ENCODE measurements around the gene NUP155. TPM values are rescaled to one million over a fixed set of nuclear protein-coding genes. Genes with fewer than 3 reads are reported as not detected.

The NUP155 gene
- total RNA-seq (2014; rRNA removed; shearing (Covaris generic)) (84.9 and 94.6 TPM in 2 replicates), polyA plus RNA-seq (2016; fragmentation: Nextera tagmentation; extraction: Ambion mirVana) (24.2 and 24.3 TPM in 2 replicates)
- long read RNA-seq, full-length matches to known transcripts, result 1 of 8 reads
- long read RNA-seq, partial matches to known transcripts, result 5 of 8 reads
- long read RNA-seq, other reads (novel, unspliced or antisense), result 2 of 8 reads

- Histone ChIP-seq H3K27me3 (ENCODE audit: insufficient read depth) (no peaks in the 10 kb centered on the region), H3F3A (replicated peaks; ENCODE audit: low read depth) (no peaks in the 10 kb centered on the region), H3K4me1 (ENCODE audit: insufficient read depth) (peaks cover 10% of the 10 kb centered on the region), H3K4me3 (peak within 1 kb of the TSS; percentile 98), H3K36me3 (ENCODE audit: insufficient read depth) (no peaks in the 10 kb centered on the region), H3K27ac (ENCODE audit: low read depth) (peak within 1 kb of the TSS; percentile 84), H2AFZ (peak within 1 kb of the TSS; percentile 86), H3K4me2 (peak within 1 kb of the TSS; percentile 95), H4K20me1 (replicated peaks; ENCODE audit: insufficient read depth) (peaks cover 17% of the 10 kb centered on the region; the same call in 1 of the 2 replicates), H3K79me2 (replicated peaks; ENCODE audit: insufficient read depth) (peaks cover 47% of the 10 kb centered on the region), H3K9me2 (ENCODE audit: insufficient read depth) (no peaks in the 10 kb centered on the region)
- Mint-ChIP-seq H3K4me3 (peak within 1 kb of the TSS; percentile 99), H3K4me1 (peaks cover 14% of the 10 kb centered on the region), H3K9me3 (no peaks in the 10 kb centered on the region; the same call in 2 of the 3 replicates), H3K27me3 (ENCODE audit: insufficient read depth, low read depth, poor library complexity) (peaks cover 6% of the 10 kb centered on the region), H3K36me3 (ENCODE audit: low read depth) (peaks cover 9% of the 10 kb centered on the region; the same call in 2 of the 3 replicates), H3K27ac (peak within 1 kb of the TSS; percentile 99)
- DNase-seq (ENCODE audit: low spot score) (peak; percentile 99), ATAC-seq (peak; percentile 96)
- TF ChIP-seq ZNF114 (CRISPR knock-in tag; IDR thresholded peaks at IDR 0.05) (no peak), ZNF462 (CRISPR knock-in tag; IDR thresholded peaks at IDR 0.05) (no peak), CTCF (conservative IDR thresholded peaks at IDR 0.05; ENCODE audit: low read depth in 2 of 2) (no peak), JUNB (IDR thresholded peaks at IDR 0.05; ENCODE audit: unreplicated experiment) (no peak), EZH2phosphoT487 (IDR thresholded peaks at IDR 0.05; ENCODE audit: unreplicated experiment) (no peak), POLR2AphosphoS5 (IDR thresholded peaks at IDR 0.05; ENCODE audit: low read depth) (peak; percentile 72), EZH2 (IDR thresholded peaks at IDR 0.05; ENCODE audit: low read depth, unreplicated experiment) (no peak), REST (IDR thresholded peaks at IDR 0.05; ENCODE audit: unreplicated experiment) (no peak), ETS1 (IDR thresholded peaks at IDR 0.05) (peak; percentile 91), NANOG (IDR thresholded peaks at IDR 0.05; ENCODE audit: borderline replicate concordance) (no peak), ZNF331 (CRISPR knock-in tag; IDR thresholded peaks at IDR 0.05; ENCODE audit: low read depth) (no peak), CREB1 (CRISPR knock-in tag; IDR thresholded peaks at IDR 0.05; ENCODE audit: low read depth) (peak; percentile 97), STAT1 (IDR thresholded peaks at IDR 0.05; ENCODE audit: unreplicated experiment) (no peak)
Observed at GRCh38 chr5:37370864-37371726, at the start of gene NUP155. TSS of gene NUP155 (minus strand) at chr5:37371106. CDS start at chr5:37370977, 129 bp downstream.

All from GM23338 (cell line).